ENCODE results near the gene PTGER3. TPM values are rescaled to one million over a fixed set of nuclear protein-coding genes. Genes with fewer than 3 reads are reported as not detected.
"Not testable (repeated sequence)": the region's sequence is repeated elsewhere in the genome, so short reads cannot be mapped to it uniquely, and the experiment has no call there.

The PTGER3 gene
- total and polyA plus RNA-seq, 2 donors (not counting 1 experiment from before 2014, with no cell fraction given) = 0.89 to 1.5 TPM

GRCh38 chr1:70987497-70987896, 60.1 kb downstream of the PTGER3 start:
- H3K79me2 ChIP-seq (ENCODE audit: control insufficient read depth, insufficient read depth, low read length) = no peaks in the 10 kb centered on the region

GRCh38 chr1:70985776-70986225, 61.8 kb downstream of the PTGER3 start:
- not testable (repeated sequence) for H3K4me1 ChIP-seq (ENCODE audit: control insufficient read depth, extremely low read depth, insufficient read depth, low read length); H3K4me2 ChIP-seq (ENCODE audit: extremely low read depth, insufficient read depth, low read length); DNase-seq (ENCODE audit: low read depth in 2 of 2); H3K36me3 ChIP-seq (ENCODE audit: control insufficient read depth, insufficient read depth, low read length); H3K79me2 ChIP-seq (ENCODE audit: control insufficient read depth, insufficient read depth, low read length); H3K9ac ChIP-seq (ENCODE audit: insufficient read depth, low read length); H4K20me1 ChIP-seq (ENCODE audit: control insufficient read depth, extremely low read depth, insufficient read depth, low read length); H3K27ac ChIP-seq (ENCODE audit: insufficient read depth, low read length); H3K4me3 ChIP-seq (replicated peaks in 1 of 4; ENCODE audit: control extremely low read depth in 1 of 4, insufficient read depth in 1 of 4, low read depth in 3 of 4, low read length in 4 of 4); H3K9me3 ChIP-seq (ENCODE audit: control insufficient read depth, insufficient read depth, low read depth, low read length); H3K27me3 ChIP-seq (ENCODE audit: control insufficient read depth, insufficient read depth, low read length); H2AFZ ChIP-seq (ENCODE audit: low read length)

More at GRCh38 chr1:70987497-70987896, 60.1 kb downstream of the PTGER3 start:
- no peaks in the 10 kb centered on the region for H3K4me1 ChIP-seq (ENCODE audit: control insufficient read depth, extremely low read depth, insufficient read depth, low read length)
- DNase-seq (ENCODE audit: low read depth in 2 of 2) = no peak
- H3K9me3 ChIP-seq (ENCODE audit: control insufficient read depth, insufficient read depth, low read depth, low read length) = no peaks in the 10 kb centered on the region
- H3K4me2 ChIP-seq (ENCODE audit: extremely low read depth, insufficient read depth, low read length) = no peak overlapping the region
- H3K36me3 ChIP-seq (ENCODE audit: control insufficient read depth, insufficient read depth, low read length) = no peaks in the 10 kb centered on the region
- no peak overlapping the region for H3K4me3 ChIP-seq (replicated peaks in 1 of 4; ENCODE audit: control extremely low read depth in 1 of 4, insufficient read depth in 1 of 4, low read depth in 3 of 4, low read length in 4 of 4)
- H3K27me3 ChIP-seq (ENCODE audit: control insufficient read depth, insufficient read depth, low read length) = no peaks in the 10 kb centered on the region
- H3K9ac ChIP-seq (ENCODE audit: insufficient read depth, low read length) = no peak overlapping the region
- TF ChIP-seq EZH2 (IDR thresholded peaks at IDR 0.05; ENCODE audit: low read length, missing control alignments) = no peak
- TF ChIP-seq CTCF (conservative IDR thresholded peaks at IDR 0.05 in 1 of 2, IDR thresholded peaks at IDR 0.05 in 1 of 2; ENCODE audit: low read depth in 1 of 2, low read length in 2 of 2) = no peak
- no peak overlapping the region for H2AFZ ChIP-seq (ENCODE audit: low read length)
- H4K20me1 ChIP-seq (ENCODE audit: control insufficient read depth, extremely low read depth, insufficient read depth, low read length) = no peaks in the 10 kb centered on the region
- no peak overlapping the region for H3K27ac ChIP-seq (ENCODE audit: insufficient read depth, low read length)

- H3K4me2 ChIP-seq (ENCODE audit: extremely low read depth, insufficient read depth, low read length); H3K27me3 ChIP-seq (ENCODE audit: control insufficient read depth, insufficient read depth, low read length); DNase-seq (ENCODE audit: low read depth in 2 of 2); H3K4me1 ChIP-seq (ENCODE audit: control insufficient read depth, extremely low read depth, insufficient read depth, low read length); H2AFZ ChIP-seq (ENCODE audit: low read length); H3K9ac ChIP-seq (ENCODE audit: insufficient read depth, low read length); H3K36me3 ChIP-seq (ENCODE audit: control insufficient read depth, insufficient read depth, low read length); H3K27ac ChIP-seq (ENCODE audit: insufficient read depth, low read length); H3K4me3 ChIP-seq (replicated peaks in 1 of 4; ENCODE audit: control extremely low read depth in 1 of 4, insufficient read depth in 1 of 4, low read depth in 3 of 4, low read length in 4 of 4); H3K79me2 ChIP-seq (ENCODE audit: control insufficient read depth, insufficient read depth, low read length); H3K9me3 ChIP-seq (ENCODE audit: control insufficient read depth, insufficient read depth, low read depth, low read length); H4K20me1 ChIP-seq (ENCODE audit: control insufficient read depth, extremely low read depth, insufficient read depth, low read length): not testable (repeated sequence)
Measured at GRCh38 chr1:70985278-70985677, 62.3 kb downstream of the PTGER3 start.

- H3K36me3 ChIP-seq (ENCODE audit: control insufficient read depth, insufficient read depth, low read length) = no peaks in the 10 kb centered on the region
- no peak for DNase-seq (ENCODE audit: low read depth in 2 of 2)
- H3K4me3 ChIP-seq (replicated peaks in 1 of 4; ENCODE audit: control extremely low read depth in 1 of 4, insufficient read depth in 1 of 4, low read depth in 3 of 4, low read length in 4 of 4) = no peak overlapping the region
- no peak overlapping the region for H2AFZ ChIP-seq (ENCODE audit: low read length)
- TF ChIP-seq EZH2 (IDR thresholded peaks at IDR 0.05; ENCODE audit: low read length, missing control alignments) (no peak), CTCF (conservative IDR thresholded peaks at IDR 0.05 in 1 of 2, IDR thresholded peaks at IDR 0.05 in 1 of 2; ENCODE audit: low read depth in 1 of 2, low read length in 2 of 2) (no peak)
- H3K79me2 ChIP-seq (ENCODE audit: control insufficient read depth, insufficient read depth, low read length) = no peaks in the 10 kb centered on the region
- H4K20me1 ChIP-seq (ENCODE audit: control insufficient read depth, extremely low read depth, insufficient read depth, low read length) = no peaks in the 10 kb centered on the region
- no peak overlapping the region for H3K27ac ChIP-seq (ENCODE audit: insufficient read depth, low read length)
- H3K4me1 ChIP-seq (ENCODE audit: control insufficient read depth, extremely low read depth, insufficient read depth, low read length) = no peaks in the 10 kb centered on the region
- no peaks in the 10 kb centered on the region for H3K9me3 ChIP-seq (ENCODE audit: control insufficient read depth, insufficient read depth, low read depth, low read length)
- no peak overlapping the region for H3K4me2 ChIP-seq (ENCODE audit: extremely low read depth, insufficient read depth, low read length)
- H3K9ac ChIP-seq (ENCODE audit: insufficient read depth, low read length) = no peak overlapping the region
- H3K27me3 ChIP-seq (ENCODE audit: control insufficient read depth, insufficient read depth, low read length) = no peaks in the 10 kb centered on the region
Measured at GRCh38 chr1:70980361-70980760, 67.3 kb downstream of the PTGER3 start.
